NK-92 (cell line): Measurements from ENCODE around the gene PLCB4.

Source experiments
- DNase-seq: peaks from one replicate; lab custom pipeline; 2025; ENCODE audit not compliant: unreplicated experiment; lab: John Stamatoyannopoulos, UW

PLCB4 gene

DNA sequence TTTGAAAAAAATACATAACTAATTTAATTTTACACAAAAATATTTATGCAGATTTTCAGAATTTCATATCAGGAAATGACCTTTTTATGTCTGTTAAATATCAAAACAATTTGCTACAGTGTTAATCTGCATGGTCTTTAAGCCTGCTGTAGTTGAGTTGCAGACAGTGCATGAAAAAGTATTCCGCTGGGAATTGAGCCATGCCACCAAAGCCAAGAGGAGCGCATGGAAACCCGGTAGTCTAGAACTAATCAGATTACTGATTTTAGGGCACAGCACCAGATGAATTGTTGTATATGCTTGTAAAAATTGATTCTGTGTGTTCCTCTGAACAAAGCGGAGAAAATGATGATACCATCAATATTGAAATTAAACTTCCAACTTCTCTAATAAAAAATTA is 411.2 kb downstream of the PLCB4 start:
- no peak for DNase-seq

DNA sequence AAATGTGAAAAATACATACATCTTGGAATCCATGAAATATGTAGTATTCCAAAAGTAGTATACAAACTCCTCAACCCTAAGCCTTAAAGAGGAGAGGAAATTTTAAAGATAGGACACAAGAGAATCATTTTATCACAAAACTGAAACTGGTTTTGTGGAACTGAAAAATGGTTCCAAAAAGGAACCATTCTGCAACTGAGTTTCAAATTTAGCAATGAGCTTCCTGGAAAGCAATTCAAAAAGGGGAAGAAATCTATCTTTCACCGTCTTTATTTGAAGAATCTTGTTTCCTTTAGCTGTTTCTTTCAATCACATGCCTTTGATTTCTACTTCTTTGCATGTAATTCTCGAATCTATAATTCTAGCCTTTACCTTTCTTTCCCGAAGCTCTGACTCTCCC is 413.3 kb downstream of the PLCB4 start:
- no peak for DNase-seq

DNA sequence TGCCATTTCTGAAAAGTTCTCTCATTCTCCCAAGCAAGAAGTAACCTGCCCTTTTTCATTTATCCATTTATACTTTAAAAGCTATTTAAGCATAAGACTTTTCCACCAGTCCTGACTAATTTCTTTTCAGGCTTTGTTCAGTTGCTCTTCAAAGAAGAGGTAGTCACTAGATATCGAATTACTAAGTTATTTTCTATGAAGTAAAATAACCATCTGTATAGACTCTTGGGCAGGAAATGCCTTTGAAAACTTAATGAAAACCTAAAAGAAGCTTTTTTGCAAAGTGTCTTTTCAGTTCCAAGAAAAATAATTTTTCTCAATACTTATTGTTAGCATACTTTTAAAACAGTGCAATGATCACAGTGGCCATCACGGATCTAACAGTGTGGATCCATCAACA is 414.2 kb downstream of the PLCB4 start:
- no peak for DNase-seq

DNA sequence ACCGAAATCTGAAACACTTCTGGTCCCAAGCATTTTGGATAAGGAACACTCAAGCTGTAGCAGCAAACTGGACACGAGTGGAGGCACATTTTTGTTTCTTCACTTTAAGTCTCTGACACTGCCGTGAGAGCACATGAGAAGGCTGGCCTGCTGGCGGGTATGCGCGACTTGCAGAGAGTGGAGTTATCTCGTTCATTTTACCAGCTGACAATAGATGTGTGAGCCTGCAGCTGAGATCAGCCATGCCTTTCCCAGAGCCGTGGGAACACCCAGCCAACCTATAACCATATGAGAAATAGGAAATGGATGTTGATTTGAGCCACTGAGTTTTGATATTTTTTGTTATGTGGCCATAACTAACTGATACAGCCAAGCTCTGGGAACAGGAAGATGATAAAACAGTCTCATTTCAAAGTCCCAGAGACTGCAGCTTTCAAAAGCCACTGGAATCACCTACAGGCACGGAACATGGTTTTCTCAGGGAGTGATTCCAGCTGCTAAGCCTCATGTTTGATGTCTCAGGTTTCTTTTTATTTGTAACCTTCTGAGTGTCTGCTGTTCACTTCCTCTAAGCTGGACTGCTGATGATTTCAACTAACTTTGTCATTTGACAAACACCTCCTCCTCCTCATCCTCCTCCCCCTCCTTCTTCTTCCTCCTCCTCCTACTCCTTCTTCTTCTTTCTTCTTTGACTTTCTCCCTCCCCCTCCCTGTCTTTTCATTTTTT is 416.9 kb downstream of the PLCB4 start:
- no peak for DNase-seq

DNA sequence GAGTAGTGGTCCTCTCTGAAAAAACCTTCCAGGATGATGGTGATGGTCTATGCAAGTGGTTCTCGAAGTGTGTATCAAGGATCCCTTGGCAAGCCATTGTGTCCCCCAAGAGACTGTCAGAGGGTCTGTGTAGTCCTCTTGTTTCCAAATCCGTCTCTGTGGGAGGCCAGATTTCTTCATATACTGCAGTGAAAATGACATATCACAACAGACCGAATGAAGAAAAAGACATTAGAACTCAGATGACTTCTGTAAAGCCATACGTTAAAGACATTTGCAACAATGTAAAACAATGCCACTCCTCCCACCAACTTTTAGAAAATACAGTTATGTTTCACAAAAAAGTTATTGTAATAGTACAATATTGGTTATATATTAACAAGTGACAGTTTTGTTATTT is 418.3 kb downstream of the PLCB4 start:
- DNase-seq, result no peak

DNA sequence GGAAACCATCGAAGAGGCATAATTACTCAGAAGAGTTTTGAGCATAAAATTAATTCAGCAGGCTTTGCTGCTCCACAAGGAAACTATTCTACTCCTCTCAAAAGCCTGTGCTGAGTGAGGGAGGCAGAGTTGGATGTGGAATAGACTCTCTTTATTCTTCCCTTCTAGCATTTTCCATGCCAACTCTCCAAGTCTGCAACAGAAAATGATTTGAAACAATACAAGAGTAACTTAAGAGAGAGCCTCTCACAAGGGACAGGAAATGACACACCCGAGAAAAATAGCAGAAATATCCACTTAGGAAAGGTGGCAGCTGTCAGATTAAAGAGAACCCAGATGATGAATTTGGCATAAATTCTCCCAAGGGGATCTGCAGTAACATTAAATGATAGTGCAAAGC is 419.2 kb downstream of the PLCB4 start:
- no peak for DNase-seq

DNA sequence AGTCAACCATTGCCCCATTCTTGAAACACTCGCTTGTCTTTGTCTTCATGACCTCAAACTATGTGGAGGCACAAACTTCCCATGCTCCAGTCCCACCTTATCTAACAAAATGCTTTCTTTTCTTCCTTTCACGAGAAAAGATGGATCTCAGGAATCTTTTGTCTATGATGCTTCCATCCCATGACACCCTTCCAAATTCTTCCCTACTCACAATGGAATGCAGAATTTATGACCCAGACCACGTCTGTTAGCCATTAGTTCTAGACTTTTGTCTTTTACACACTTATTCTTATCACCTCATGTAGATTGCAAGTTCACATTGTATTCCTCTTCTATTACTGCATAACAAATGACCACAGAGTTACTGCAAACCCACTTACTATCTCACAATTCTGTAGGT is 421.3 kb downstream of the PLCB4 start:
- no peak for DNase-seq

DNA sequence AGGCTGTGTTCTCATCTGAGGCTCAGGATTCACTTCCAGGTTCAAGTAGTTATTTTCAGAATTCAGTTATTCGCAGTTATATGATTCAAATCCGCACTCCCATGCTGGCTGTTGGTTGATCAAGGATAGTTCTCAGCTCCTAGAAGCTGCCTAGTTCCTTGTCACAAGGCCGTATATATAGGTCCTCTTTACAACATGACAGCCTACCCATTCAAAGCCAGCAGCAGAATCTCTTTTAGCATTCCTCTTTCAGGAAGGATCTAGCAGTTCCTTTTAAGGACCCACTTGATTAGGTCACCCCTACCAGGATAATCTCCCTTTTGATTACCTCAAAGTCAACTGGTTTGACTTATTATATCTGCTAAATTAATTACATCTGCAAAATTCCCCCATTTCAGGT is 421.7 kb downstream of the PLCB4 start:
- DNase-seq, result no peak

DNA sequence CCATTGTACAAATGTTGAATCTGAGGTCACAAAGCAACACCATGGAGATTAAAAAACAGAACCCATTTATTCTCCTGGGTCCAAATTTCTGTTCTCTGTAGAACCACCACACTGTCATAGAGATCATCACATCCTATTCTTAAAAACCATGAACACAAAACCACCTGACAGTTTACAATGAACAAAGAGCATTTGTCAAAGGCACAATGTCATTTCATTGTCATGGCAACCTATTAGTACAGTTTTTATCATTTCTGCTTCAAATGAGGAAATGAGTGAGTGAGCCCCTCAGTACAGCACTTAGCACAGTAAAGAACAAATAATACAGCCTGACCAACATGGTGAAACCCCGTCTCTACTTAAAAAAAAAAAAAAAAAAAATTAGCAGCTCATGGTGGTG is 422.4 kb downstream of the PLCB4 start:
- DNase-seq, result no peak

DNA sequence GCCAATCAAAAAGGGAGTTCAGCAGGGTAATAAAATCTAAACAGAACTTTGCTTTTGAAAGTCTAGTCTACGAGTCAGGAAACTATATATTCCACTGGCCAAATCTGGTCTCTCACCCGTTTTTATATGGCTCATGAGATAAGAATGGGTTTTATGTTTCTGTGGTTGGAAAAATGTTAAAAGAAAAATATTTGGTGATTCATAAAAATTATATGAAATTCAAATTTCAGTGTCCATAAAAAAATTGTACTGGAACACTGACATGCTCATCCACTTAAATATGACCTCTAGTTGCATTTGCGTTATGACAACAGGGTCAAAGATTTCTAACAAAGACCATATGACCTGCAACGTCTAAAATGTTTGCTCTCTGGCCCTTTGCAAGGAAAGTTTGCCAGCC is 423.2 kb downstream of the PLCB4 start:
- no peak for DNase-seq

DNA sequence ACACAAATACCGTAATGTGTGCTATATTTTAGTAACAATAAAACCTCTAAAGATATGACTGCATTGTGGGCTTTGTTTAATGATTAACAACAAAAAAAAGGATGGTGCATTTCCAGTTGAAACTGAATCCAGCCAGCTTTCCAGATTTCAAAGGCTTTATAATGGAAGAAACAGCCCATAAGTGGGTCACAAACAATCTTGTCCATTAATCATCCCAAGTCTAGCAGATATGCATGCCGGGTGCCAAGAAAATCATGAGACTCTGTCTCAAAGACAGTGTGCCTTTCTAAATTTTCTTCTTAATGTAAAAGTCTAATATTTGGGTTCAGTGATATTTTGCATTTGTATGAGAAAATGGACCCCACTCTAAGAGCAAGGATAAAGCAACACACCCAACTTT is 424.9 kb downstream of the PLCB4 start:
- DNase-seq, result no peak

DNA sequence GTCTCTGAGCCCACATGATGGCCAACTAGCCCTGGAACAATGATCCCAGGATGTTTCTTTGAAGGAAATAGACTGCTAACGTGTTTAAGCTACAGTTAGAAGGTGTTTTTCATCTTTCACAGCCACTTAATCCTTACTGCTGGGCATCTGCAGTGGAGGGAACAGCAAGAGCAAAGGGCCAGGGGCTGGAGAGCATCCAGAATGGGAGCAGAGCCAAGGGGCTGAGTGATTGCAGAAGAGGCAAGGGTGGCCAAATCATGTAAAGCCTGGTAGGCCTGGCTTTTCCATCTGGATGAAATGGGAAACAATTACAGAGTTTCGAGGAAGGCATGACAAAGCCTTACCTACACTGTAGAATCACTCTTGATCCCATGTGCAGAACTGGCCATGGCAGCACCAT is 426.8 kb downstream of the PLCB4 start:
- DNase-seq, result no peak

DNA sequence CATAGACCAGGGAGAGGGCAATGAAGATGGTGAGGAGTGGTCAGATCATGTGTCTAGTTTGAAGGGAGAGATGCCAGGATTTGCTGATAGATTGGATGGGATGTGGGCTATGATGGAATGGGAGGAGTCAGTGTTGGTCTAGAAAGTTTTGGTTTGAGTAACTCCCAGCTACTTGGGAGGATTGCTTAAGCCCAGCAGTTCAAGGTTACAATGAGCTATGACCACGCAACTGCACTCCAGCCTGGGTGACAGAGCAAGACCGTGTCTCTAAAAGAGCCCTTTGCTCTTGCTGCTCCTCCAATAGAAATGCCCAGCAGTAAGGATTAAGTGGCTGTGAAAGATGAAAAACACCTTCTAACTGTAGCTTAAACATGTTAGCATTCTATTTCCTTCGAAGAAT is 427.3 kb downstream of the PLCB4 start:
- no peak for DNase-seq

DNA sequence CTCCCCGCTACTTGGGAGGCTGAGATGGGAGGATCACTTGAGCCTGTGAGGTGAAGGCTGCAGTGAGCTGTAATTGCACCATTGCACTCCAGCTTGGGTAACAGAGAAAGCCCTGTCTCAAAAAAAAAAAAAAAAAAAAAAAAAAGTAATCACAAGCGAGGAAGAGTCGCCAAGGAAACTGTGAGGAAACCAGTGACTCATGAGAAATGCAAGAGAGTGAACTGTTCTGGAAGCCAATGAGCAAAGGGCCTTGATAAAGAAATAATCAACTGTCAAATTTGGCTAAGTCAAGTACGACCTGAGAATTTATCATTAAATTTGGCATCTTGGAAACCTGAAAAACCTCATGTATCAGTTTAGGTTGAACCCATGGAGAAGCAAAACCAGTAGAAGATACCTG is 429.4 kb downstream of the PLCB4 start:
- DNase-seq, result no peak

DNA sequence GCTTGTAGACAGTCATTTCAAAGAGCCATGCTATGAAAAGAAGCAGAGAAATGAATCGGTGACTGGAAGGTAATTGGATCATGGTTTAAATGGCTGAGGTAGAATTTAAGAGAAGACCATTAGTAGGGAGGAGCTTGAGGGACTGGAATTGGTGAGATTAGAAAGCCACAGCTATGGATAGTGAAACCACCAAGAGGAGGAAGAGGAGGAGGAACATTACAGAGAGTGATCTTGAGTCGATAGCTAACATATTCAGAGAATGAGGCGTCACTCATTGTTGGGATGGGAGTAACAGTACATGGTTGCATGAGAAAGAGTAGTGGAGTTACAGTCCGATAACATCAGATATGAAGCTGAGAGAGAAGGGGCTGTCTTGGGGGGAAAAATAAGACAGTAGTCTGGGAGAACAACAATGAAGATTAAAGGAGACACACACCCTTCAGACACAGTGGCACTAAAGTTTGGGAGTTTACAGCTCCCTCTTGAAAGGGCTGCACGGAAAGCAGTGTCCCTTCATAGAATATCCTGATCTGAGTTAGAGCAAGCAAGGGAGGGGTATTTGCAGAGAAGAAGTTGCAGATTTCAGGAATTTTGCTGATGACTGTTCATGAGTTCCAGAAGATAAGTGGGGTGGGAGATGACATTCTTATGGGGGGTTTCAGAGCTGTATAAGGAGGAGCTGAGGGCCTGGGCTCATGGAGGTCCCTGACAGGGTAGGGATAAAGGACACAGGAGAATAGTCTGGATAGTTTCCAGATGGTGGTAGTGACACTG is 430.4 kb downstream of the PLCB4 start:
- DNase-seq, result no peak

DNA sequence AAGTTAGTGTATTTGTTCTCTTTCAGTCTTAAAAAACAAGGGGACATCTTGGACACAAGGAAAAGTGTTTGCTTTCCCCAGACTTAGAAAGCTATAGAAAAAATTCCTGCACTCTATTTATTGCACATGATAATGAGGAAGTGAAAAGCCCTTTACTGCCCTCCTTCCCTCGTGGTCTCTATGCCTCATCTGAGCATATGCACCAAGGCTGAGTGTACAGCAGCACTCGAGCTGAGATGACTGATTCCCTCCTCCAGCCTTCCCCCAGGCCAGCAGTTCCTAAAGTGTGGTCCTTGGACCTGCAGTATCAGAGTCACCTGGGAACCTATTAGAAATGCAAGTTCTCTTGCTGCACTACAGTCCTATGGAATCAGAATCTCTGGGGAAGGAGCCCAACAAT is 431.2 kb downstream of the PLCB4 start:
- DNase-seq, result no peak

DNA sequence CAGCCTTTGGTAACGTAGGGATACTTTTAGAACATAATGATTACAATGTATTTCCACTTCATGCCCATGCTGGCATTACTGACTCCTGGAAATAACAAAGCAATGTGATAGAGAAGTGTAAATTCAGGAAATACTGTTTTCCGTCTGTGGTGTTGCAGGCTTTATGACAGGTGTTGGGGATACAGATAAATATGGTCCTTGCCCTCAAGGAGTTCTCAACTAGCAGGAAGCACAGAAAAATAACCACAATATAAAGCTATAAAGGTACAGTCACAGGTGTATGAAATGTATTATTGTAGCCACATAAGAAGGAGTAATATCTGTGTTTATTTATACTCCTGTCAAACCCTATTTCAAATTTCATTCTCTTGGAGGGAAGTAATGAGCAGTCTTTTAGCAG is 432.6 kb downstream of the PLCB4 start:
- no peak for DNase-seq

DNA sequence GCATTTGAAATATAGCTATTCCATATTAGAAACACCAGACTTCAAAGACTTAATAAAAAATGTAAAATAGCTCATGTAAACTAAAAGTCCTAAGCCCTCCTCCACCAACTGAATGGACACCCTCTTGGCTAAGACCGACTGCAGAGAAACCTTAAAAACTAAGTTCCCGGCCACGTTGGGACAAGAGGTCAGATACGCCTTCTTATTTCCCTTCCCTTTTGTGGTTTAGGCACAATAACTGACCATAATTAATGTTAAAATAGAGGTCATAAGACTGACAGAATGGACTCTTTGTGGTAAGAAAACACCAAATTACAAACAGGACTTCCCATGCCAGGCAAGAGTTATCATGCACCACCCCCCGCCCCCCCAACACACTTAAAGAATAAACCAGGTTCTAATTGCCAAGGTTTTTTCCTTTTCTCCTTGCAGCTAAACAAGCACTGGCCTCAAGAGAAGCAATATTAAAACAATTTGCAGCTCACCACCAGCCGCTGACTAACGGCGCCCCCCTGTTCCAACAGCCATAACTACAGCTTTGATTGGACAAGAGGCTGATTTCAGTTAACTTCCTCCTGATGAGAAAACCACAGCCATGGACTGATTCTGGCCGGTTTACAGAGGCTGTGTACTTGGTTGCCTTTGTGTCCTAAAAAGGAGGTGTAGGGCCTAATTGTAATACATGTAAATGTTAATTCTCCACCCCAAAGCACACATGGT is 434.8 kb downstream of the PLCB4 start:
- DNase-seq, result no peak

DNA sequence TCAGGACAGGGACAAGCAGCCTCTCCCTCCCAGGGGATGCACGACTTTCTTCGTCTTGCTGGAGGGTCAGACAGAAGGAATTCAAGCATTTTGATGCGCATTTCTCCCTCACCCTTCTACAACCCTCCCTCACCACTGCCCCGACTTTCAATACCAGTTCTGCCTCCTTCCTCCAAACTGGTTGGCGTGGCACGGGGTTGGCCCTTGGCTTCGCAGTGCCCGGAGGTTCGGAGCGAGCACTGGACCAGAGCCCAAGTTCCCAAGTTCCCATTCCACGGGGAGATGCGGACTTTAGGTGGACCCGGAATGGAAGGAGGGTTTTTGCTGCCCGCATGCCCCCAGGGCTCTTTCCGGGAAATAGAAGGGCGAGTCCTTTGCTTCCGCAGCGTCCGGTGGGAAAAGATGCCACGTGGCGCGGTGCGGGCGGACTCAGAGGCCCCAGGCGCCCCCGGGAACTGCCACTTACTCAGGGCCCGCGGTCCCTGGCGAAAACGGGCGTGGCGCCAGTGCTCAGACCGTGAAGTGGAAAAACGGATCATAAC is 437.5 kb downstream of the PLCB4 start:
- DNase-seq, result no peak

DNA sequence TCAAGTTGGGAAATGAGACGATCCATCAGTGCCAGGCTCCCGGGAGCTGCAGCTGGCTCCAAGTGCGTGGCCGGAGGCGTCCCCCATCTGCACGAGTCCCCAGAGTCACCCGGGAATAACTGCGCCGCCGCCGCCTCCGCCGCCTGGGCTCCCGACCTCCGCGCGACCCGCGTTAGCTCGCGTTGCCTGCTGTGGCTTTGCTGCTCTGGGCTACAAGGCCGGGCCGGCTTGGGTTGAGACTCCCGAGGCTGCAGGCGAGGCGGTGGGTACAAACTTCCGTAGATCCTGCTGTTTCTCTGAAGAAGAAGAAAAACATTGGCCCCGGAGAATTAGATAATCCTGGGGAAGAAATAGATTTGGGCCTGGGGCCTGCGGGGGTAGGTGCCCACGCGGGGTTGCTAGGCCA is 438.1 kb downstream of the PLCB4 start:
- DNase-seq, result no peak

DNA sequence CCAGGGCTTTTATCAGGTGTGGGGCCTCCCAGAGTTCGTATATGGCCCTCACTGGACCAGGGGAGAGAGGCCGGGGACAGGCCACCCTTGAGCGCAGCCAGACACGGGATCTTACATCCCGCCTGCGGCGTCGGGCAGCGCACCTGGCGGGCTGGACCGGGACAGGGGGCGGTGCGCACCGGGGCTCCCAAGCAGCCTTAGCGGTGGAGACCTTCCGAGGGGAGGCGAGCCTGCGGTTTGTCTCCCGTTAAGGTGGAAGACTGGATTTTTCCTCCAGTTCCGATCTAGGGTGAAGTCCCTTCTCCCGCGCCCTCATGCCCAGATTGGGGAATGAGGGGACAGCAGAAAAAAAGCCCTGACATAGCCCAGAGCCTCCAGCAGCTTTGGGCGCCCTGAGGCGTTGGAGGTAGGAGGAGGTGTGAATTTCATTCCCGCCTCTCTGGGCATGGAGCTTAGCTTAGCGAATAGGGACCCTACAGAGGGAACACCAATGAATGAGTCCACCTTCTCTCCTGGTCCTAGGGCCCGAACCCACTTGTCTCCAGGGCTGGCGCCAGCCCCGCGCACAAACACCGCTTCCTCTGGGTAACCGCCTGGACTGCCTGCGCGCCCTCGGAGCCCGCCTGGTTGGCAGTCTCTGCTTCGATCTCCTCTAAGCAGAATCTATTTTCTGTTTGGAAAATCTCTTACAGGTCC is 438.8 kb downstream of the PLCB4 start:
- no peak for DNase-seq
